Karpas-422 (cell line): ENCODE measurements around the gene GPATCH2. TPM values are rescaled to one million over a fixed set of nuclear protein-coding genes. Genes with fewer than 3 reads are reported as not detected.
"Not testable (repeated sequence)": the region's sequence is repeated elsewhere in the genome, so short reads cannot be mapped to it uniquely, and the experiment has no call there.

Experiments
- DNase-seq: peaks from one replicate; pipeline ENCODE4 v3.0.0-alpha.2; 2015
- H2AFZ ChIP-seq: fragments of 200-600 bp; sonication (generic); 2 replicates; pipeline ENCODE4 v1.6.1; 2014; ENCODE audit warnings: antibody characterized with exemption, low read length, mixed read lengths
- H3K27ac ChIP-seq: fragments of 200-600 bp; sonication (generic); 2 replicates; pipeline ENCODE4 v1.5.1; 2014; ENCODE audit warnings: mild to moderate bottlenecking, low read length, moderate library complexity
- H3K27me3 ChIP-seq: fragments of 200-600 bp; sonication (generic); 2 replicates; pipeline ENCODE4 v1.6.1; 2014; ENCODE audit warnings: low read length, mixed read lengths
- H3K36me3 ChIP-seq: fragments of 200-600 bp; sonication (generic); 2 replicates; pipeline ENCODE4 v1.6.1; 2014; ENCODE audit warnings: low read length, mixed read lengths; ENCODE audit not compliant: insufficient read depth
- H3K4me1 ChIP-seq: fragments of 200-600 bp; sonication (generic); 2 replicates; pipeline ENCODE4 v1.6.1; 2014; ENCODE audit warnings: mild to moderate bottlenecking, low read length, mixed read lengths
- H3K4me2 ChIP-seq: fragments of 200-600 bp; sonication (generic); 2 replicates; pipeline ENCODE4 v1.6.1; 2014; ENCODE audit warnings: low read length, low read depth, mild to moderate bottlenecking; ENCODE audit not compliant: poor library complexity, severe bottlenecking
- H3K4me3 ChIP-seq: fragments of 200-600 bp; sonication (generic); 2 replicates; pipeline ENCODE4 v1.5.1; 2014; ENCODE audit warnings: mild to moderate bottlenecking, antibody characterized with exemption, low read length, mixed read lengths
- H3K79me2 ChIP-seq: fragments of 200-600 bp; sonication (generic); 2 replicates; pipeline ENCODE4 v1.6.1; 2014; ENCODE audit warnings: mild to moderate bottlenecking, low read length, mixed read lengths
- H3K9ac ChIP-seq: fragments of 200-600 bp; sonication (generic); 2 replicates; pipeline ENCODE4 v1.6.0; 2014; ENCODE audit warnings: low read length
- H3K9me2 ChIP-seq: fragments of 200-600 bp; sonication (generic), shearing (Covaris generic); replicated peaks from 2 replicates; pipeline ENCODE4 v1.6.0; 2014; ENCODE audit warnings: mild to moderate bottlenecking, low read length, moderate library complexity; ENCODE audit not compliant: insufficient read depth
- H3K9me3 ChIP-seq: fragments of 300-700, 200-600 bp; sonication (generic); 2 replicates; pipeline ENCODE4 v1.6.1; 2014; ENCODE audit warnings: low read length, mixed read lengths
- H4K20me1 ChIP-seq: fragments of 200-600 bp; sonication (generic); 2 replicates; pipeline ENCODE4 v1.6.1; 2014; ENCODE audit warnings: mild to moderate bottlenecking, antibody characterized with exemption, low read length, low read depth; ENCODE audit not compliant: insufficient read depth
- total RNA-seq: library from RNA; depleted of rRNA; stranded (reverse); fragments of >200 nt; shearing (Covaris generic); gene quantifications from 2 replicates; pipeline ENCODE4 v1.2.3, GENCODE V29; 2014; ENCODE audit warnings: low replicate concordance

GPATCH2 gene
- total RNA-seq, 1 experiment from 2014 or later: 26.8 TPM

DNA sequence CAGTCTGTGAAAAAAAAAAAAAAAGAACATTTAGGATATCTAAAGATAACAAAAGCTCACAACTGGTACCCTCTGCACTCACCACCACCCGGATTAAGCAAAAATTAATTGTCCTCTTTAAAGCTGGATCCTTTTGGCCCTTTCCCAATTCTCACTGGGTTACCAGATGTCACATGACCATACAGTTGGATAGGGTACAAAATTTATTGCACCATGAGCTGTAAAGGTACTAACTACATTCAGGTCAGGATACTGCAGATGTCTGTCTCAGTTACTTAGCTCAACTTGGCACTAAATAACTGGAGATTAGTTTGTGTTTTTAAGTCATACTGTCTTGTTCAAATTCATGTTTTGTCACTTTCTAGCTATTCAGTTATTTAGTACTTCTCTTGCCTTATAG is 96.3 kb downstream of the GPATCH2 start:
- 0 out of 2 replicates have a peak, but pooled peaks cover 3% of the 10 kb centered on the region for H3K9me2 ChIP-seq

GRCh38 chr1:217528271-217528670 is 102.6 kb downstream of the GPATCH2 start:
- H3K4me1 ChIP-seq: no peaks in the 10 kb centered on the region
- no peak overlapping the region for H2AFZ ChIP-seq
- H4K20me1 ChIP-seq: no peaks in the 10 kb centered on the region
- no peak overlapping the region for H3K4me2 ChIP-seq
- H3K4me3 ChIP-seq: no peak overlapping the region
- H3K79me2 ChIP-seq: peaks cover 9% of the 10 kb centered on the region; the same call in 1 of the 2 replicates
- no peaks in the 10 kb centered on the region for H3K27me3 ChIP-seq
- no peak overlapping the region for H3K27ac ChIP-seq
- H3K9me3 ChIP-seq: no peaks in the 10 kb centered on the region
- H3K9me2 ChIP-seq: no peaks in the 10 kb centered on the region
- H3K9ac ChIP-seq: no peak overlapping the region
- no peak for DNase-seq
- no peaks in the 10 kb centered on the region for H3K36me3 ChIP-seq

More for the DNA sequence above, 96.3 kb downstream of the GPATCH2 start:
- Histone ChIP-seq H2AFZ (no peak overlapping the region), H3K9ac (no peak overlapping the region), H3K9me3 (no peaks in the 10 kb centered on the region), H3K27ac (no peak overlapping the region), H3K4me3 (no peak overlapping the region), H3K79me2 (peaks cover 9% of the 10 kb centered on the region; the same call in 1 of the 2 replicates), H3K4me2 (no peak overlapping the region), H3K4me1 (no peaks in the 10 kb centered on the region), H4K20me1 (no peaks in the 10 kb centered on the region), H3K27me3 (no peaks in the 10 kb centered on the region), H3K36me3 (no peaks in the 10 kb centered on the region)
- DNase-seq: no peak

- Histone ChIP-seq H3K27me3 (no peaks in the 10 kb centered on the region), H3K9me2 (no peaks in the 10 kb centered on the region), H3K79me2 (peaks cover 9% of the 10 kb centered on the region; the same call in 1 of the 2 replicates), H4K20me1 (no peaks in the 10 kb centered on the region), H2AFZ (no peak overlapping the region), H3K9ac (no peak overlapping the region), H3K36me3 (no peaks in the 10 kb centered on the region), H3K9me3 (no peaks in the 10 kb centered on the region), H3K4me3 (no peak overlapping the region), H3K4me2 (no peak overlapping the region), H3K4me1 (no peaks in the 10 kb centered on the region), H3K27ac (no peak overlapping the region)
- no peak for DNase-seq
Observed at GRCh38 chr1:217527151-217527550, 103.7 kb downstream of the GPATCH2 start.

- Histone ChIP-seq H3K27ac (no peak overlapping the region), H2AFZ (no peak overlapping the region), H3K27me3 (no peaks in the 10 kb centered on the region), H3K9ac (no peak overlapping the region), H3K36me3 (no peaks in the 10 kb centered on the region), H3K79me2 (peaks cover 9% of the 10 kb centered on the region; the same call in 1 of the 2 replicates), H3K4me1 (no peaks in the 10 kb centered on the region), H3K4me3 (no peak overlapping the region), H3K9me2 (no peaks in the 10 kb centered on the region), H4K20me1 (no peaks in the 10 kb centered on the region), H3K4me2 (no peak overlapping the region), H3K9me3 (no peaks in the 10 kb centered on the region)
- DNase-seq: no peak
Observed at GRCh38 chr1:217526636-217527035, 104.3 kb downstream of the GPATCH2 start.

DNA sequence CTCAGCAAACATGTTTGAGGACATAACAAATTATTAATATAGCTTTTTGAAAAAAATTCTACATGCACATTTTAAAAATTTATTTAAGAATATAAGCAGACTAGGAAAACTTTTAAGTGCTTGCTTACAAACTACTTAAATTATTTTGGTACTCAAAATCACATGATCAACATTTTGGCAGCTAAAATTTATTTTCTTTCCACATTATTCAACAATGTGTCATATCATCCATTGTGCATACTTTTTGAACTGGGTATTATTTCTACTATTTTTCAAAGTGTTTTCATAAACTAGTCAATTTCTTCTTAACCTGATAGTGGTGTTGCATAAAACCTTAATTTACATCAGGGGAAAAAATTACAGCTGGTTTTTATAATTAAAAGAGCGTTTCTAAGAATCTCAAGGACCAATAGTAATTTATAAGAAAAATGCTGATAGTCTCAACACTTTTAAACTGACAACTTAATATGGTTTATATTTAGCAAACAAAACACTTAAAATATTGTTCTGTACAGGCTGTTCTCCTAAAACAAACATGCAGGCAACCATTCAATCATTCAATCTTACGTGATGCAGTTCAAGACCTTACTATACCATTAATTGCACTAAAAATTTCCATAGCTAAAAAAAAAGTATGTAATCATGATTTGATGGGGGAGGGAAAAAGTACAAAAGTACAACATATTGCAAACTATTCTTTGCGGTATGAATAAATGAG is 105.0 kb downstream of the GPATCH2 start:
- Histone ChIP-seq H3K9ac (no peak overlapping the region), H3K4me1 (no peaks in the 10 kb centered on the region), H3K4me2 (no peak overlapping the region), H3K4me3 (no peak overlapping the region), H3K79me2 (0 out of 2 replicates have a peak, but pooled peaks cover 4% of the 10 kb centered on the region), H2AFZ (no peak overlapping the region), H3K9me2 (no peaks in the 10 kb centered on the region), H3K27ac (no peak overlapping the region), H4K20me1 (no peaks in the 10 kb centered on the region), H3K27me3 (no peaks in the 10 kb centered on the region), H3K9me3 (no peaks in the 10 kb centered on the region), H3K36me3 (no peaks in the 10 kb centered on the region)
- no peak for DNase-seq

- Histone ChIP-seq H3K4me2 (no peak overlapping the region), H2AFZ (no peak overlapping the region), H3K4me3 (no peak overlapping the region), H3K27ac (peak overlapping the region; percentile 32; the same call in 1 of the 2 replicates), H3K79me2 (0 out of 2 replicates have a peak, but pooled peaks cover 8% of the 10 kb centered on the region), H3K9ac (no peak overlapping the region), H3K4me1 (no peaks in the 10 kb centered on the region), H3K9me3 (no peaks in the 10 kb centered on the region), H3K36me3 (no peaks in the 10 kb centered on the region), H4K20me1 (no peaks in the 10 kb centered on the region), H3K27me3 (no peaks in the 10 kb centered on the region), H3K9me2 (no peaks in the 10 kb centered on the region)
- DNase-seq: no peak
Observed at GRCh38 chr1:217524787-217525520, 105.9 kb downstream of the GPATCH2 start.

- not testable (repeated sequence) for H3K4me3 ChIP-seq, H2AFZ ChIP-seq, H3K9me2 ChIP-seq, H3K36me3 ChIP-seq, H3K9me3 ChIP-seq, H3K4me2 ChIP-seq, H3K4me1 ChIP-seq, H4K20me1 ChIP-seq, H3K27ac ChIP-seq, H3K9ac ChIP-seq, H3K27me3 ChIP-seq, DNase-seq, H3K79me2 ChIP-seq
Observed at GRCh38 chr1:217523921-217524320, 107.0 kb downstream of the GPATCH2 start.

GRCh38 chr1:217522277-217522676 is 108.6 kb downstream of the GPATCH2 start:
- Histone ChIP-seq H3K4me1 (peaks cover 4% of the 10 kb centered on the region; the same call in 1 of the 2 replicates), H3K79me2 (0 out of 2 replicates have a peak, but pooled peaks cover 6% of the 10 kb centered on the region), H3K9ac (no peak overlapping the region), H3K27ac (no peak overlapping the region), H3K4me2 (no peak overlapping the region), H2AFZ (no peak overlapping the region), H3K27me3 (no peaks in the 10 kb centered on the region), H3K9me3 (no peaks in the 10 kb centered on the region), H4K20me1 (no peaks in the 10 kb centered on the region), H3K9me2 (no peaks in the 10 kb centered on the region), H3K36me3 (no peaks in the 10 kb centered on the region), H3K4me3 (no peak overlapping the region)
- DNase-seq: no peak
